ENCODE measurements around the gene UNC5B.

UNC5B gene

GRCh38 chr10:71255808-71256660, 43.7 kb downstream of the UNC5B start:
- DNase-seq: no peak

- DNase-seq: no peak
These were observed 44.4 kb downstream of the UNC5B start for GRCh38 chr10:71256661-71257318.

GRCh38 chr10:71257319-71257997, 45.1 kb downstream of the UNC5B start:
- no peak for DNase-seq

- DNase-seq: no peak
These were observed 45.7 kb downstream of the UNC5B start for GRCh38 chr10:71258046-71258445.

- no peak for DNase-seq
These were observed 46.2 kb downstream of the UNC5B start for GRCh38 chr10:71258446-71259145.

- DNase-seq: no peak
These were observed 46.9 kb downstream of the UNC5B start for GRCh38 chr10:71259282-71259681.

GRCh38 chr10:71259815-71260501, 47.6 kb downstream of the UNC5B start:
- no peak for DNase-seq

GRCh38 chr10:71260622-71261325, 48.4 kb downstream of the UNC5B start:
- no peak for DNase-seq

- no peak for DNase-seq
These were observed 49.7 kb downstream of the UNC5B start for GRCh38 chr10:71262027-71262426.

GRCh38 chr10:71262817-71263216, 50.4 kb downstream of the UNC5B start:
- DNase-seq: no peak

GRCh38 chr10:71263376-71263775, 51.0 kb downstream of the UNC5B start:
- no peak for DNase-seq

GRCh38 chr10:71264345-71265200, 52.2 kb downstream of the UNC5B start:
- DNase-seq: no peak

GRCh38 chr10:71265201-71265575, 52.8 kb downstream of the UNC5B start:
- DNase-seq: no peak

GRCh38 chr10:71265618-71266146, 53.3 kb downstream of the UNC5B start:
- no peak for DNase-seq

GRCh38 chr10:71266147-71266917, 54.0 kb downstream of the UNC5B start:
- DNase-seq: no peak

- no peak for DNase-seq
These were observed 54.6 kb downstream of the UNC5B start for GRCh38 chr10:71266918-71267442.

GRCh38 chr10:71267508-71268240, 55.3 kb downstream of the UNC5B start:
- no peak for DNase-seq

- DNase-seq: no peak
These were observed 55.9 kb downstream of the UNC5B start for GRCh38 chr10:71268247-71268691.

- no peak for DNase-seq
These were observed 56.4 kb downstream of the UNC5B start for GRCh38 chr10:71268758-71269157.
